ENCODE measurements around the gene PCBP3. TPM values are rescaled to one million over a fixed set of nuclear protein-coding genes. Genes with fewer than 3 reads are reported as not detected.

PCBP3 gene
- total and polyA plus RNA-seq, 2 of the 8 experiments (the other 6 are each of a cell fraction or from before 2014, with no cell fraction given), result 3.5 to 6.3 TPM

DNA sequence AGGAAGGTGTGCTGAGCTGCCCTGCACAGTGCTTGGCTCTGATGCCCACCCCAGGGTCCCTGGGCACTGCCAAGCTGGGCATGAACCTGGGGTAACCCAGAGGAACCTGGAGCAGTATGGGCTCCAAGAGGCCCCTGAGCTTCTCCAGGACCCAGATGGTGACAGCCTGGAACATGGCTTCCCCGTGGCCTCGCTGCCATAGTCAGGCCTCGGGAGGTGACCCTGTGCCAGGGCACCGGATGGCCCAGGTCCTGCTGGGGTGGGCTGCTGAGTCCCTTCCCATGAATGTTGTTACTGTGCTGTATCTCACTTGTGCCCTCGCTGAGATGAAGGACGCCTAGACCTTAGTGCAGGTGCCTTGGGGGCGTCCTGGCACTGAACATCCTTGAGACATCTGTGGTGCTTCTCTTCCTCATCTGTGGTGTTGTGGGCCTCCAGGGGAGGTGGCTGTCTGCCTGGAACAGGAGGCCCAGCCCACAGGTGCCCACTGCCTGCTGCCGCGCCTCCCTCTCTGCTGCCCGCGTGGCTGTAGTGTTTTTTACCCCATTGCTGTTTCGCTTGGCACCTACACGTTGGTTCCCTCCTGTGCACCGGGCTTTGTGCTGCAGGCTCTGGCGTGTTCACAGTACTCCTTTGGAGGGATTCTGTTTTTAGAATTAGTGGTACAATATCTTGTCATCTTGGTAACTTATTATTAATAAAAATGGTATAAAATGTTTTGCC is 160.3 kb downstream of the PCBP3 start:
- CTCF ChIA-PET (ENCODE audit: partially characterized antibody), result interaction anchor here (0.7 to 1.4 kb wide), 2 partner anchors 16 to 17 kb away, joined by 3 read pairs; no protein-coding TSS in a partner anchor

More for the DNA sequence above, 160.3 kb downstream of the PCBP3 start:
- POLR2A ChIA-PET (ENCODE audit: partially characterized antibody), result no interaction called here
- Histone ChIP-seq H2BK5ac (ENCODE audit: low read depth, low read length) (no peak overlapping the region), H3K23me2 (ENCODE audit: low read depth, low read length) (no peaks in the 10 kb centered on the region), H3K56ac (replicated peaks; ENCODE audit: insufficient read length, low read depth, low read length) (no peak overlapping the region), H2AFZ (ENCODE audit: low read length) (no peak overlapping the region), H3K79me1 (ENCODE audit: low read depth, low read length) (no peaks in the 10 kb centered on the region), H2BK12ac (ENCODE audit: low read depth, low read length) (no peak overlapping the region), H2BK120ac (replicated peaks; ENCODE audit: low read depth, low read length) (no peak overlapping the region), H3K14ac (ENCODE audit: insufficient read length) (no peak overlapping the region), H2AK5ac (ENCODE audit: low read depth, low read length) (no peak overlapping the region), H3K36me3 (ENCODE audit: control insufficient read depth in 2 of 4, insufficient read depth in 4 of 4, low read length in 3 of 4) (no peaks in the 10 kb centered on the region), H3K27ac (ENCODE audit: low read depth, low read length) (no peak overlapping the region), H4K8ac (ENCODE audit: extremely low read depth, insufficient read depth, low read length) (no peak overlapping the region), H2BK15ac (ENCODE audit: low read length) (no peak overlapping the region), H3K23ac (ENCODE audit: insufficient read length) (no peak overlapping the region), H3K18ac (ENCODE audit: extremely low read depth, low read length) (no peak overlapping the region), H3K4ac (replicated peaks; ENCODE audit: insufficient read length, low read depth, low read length) (no peak overlapping the region), H4K91ac (replicated peaks; ENCODE audit: insufficient read length, low read length) (no peak overlapping the region), H3K9ac (replicated peaks in 1 of 4; ENCODE audit: extremely low read depth in 1 of 4, low read depth in 3 of 4, low read length in 3 of 4) (no peak overlapping the region), H3K79me2 (ENCODE audit: control insufficient read depth in 1 of 2, insufficient read depth in 2 of 2, low read length in 2 of 2) (no peaks in the 10 kb centered on the region), H3K9me3 (ENCODE audit: insufficient read depth in 2 of 2, low read depth in 1 of 2, low read length in 1 of 2) (no peaks in the 10 kb centered on the region), H2BK20ac (ENCODE audit: low read length) (no peak overlapping the region), H3K27me3 (replicated peaks in 1 of 4; ENCODE audit: control insufficient read depth in 3 of 4, extremely low read depth in 1 of 4, insufficient read depth in 3 of 4, low read length in 3 of 4) (no peaks in the 10 kb centered on the region), H3K4me1 (replicated peaks in 1 of 4; ENCODE audit: control insufficient read depth in 3 of 4, insufficient read depth in 4 of 4, low read length in 3 of 4) (no peaks in the 10 kb centered on the region; a peak in 2 of 7 replicates), H3K4me2 (ENCODE audit: insufficient read depth in 1 of 2, low read depth in 2 of 2, low read length in 2 of 2) (no peak overlapping the region), H4K5ac (ENCODE audit: insufficient read length, low read depth, low read length) (no peak overlapping the region), H3K4me3 (ENCODE audit: extremely low read depth in 1 of 4, insufficient read depth in 2 of 4, low read depth in 3 of 4, low read length in 4 of 4) (no peak overlapping the region), H4K20me1 (replicated peaks in 1 of 2; ENCODE audit: control insufficient read depth in 1 of 2, insufficient read depth in 2 of 2, low read length in 2 of 2) (peaks cover 0 to 3% of the 10 kb centered on the region in 2 experiments)
- FAIRE-seq (no peak), DNase-seq (ENCODE audit: low read depth in 1 of 2, low spot score in 2 of 2) (no peak)
- TF ChIP-seq NANOG (IDR thresholded peaks at IDR 0.05; ENCODE audit: insufficient read depth, low read depth, low read length, poor library complexity, severe bottlenecking), result no peak
- TF ChIP-seq SIN3A (conservative IDR thresholded peaks at IDR 0.05 in 1 of 2, IDR thresholded peaks at IDR 0.05 in 1 of 2; ENCODE audit: low read depth in 1 of 2, low read length in 2 of 2), result no peak
- TF ChIP-seq CEBPB (IDR thresholded peaks at IDR 0.05; ENCODE audit: low read depth, low read length), result no peak
- TF ChIP-seq SUZ12 (IDR thresholded peaks at IDR 0.05; ENCODE audit: low read length), result no peak
- no peak for TF ChIP-seq EZH2 (IDR thresholded peaks at IDR 0.05; ENCODE audit: low read depth, low read length, severe bottlenecking)
- no peak for TF ChIP-seq SP1 (IDR thresholded peaks at IDR 0.05; ENCODE audit: low read depth, low read length)
- 84% methylated on average over 15 of the region's 15 CpGs; no CpG with 5 or more reads in 1 of the 2 experiments for WGBS, 2 experiments (ENCODE audit: extremely low coverage in 1 of 2, insufficient coverage in 1 of 2, insufficient read length in 1 of 2, insufficient replicate concordance in 2 of 2, low coverage in 1 of 2, low lambda C conversion rate in 2 of 2, missing lambda C conversion rate in 1 of 2)
